HFF-Myc (cell line): ENCODE data around the gene NPHP4.

Source experiments
- DNase-seq: peaks from one replicate; pipeline ENCODE4 v3.0.0-alpha.2; 2011; ENCODE audit warnings: low read depth; ENCODE audit errors: extremely low read depth
- H3K4me3 ChIP-seq: replicated peaks from 2 replicates; pipeline ENCODE4 v1.5.1; 2011; ENCODE audit warnings: low read depth, mild to moderate bottlenecking, control low read depth, low read length
- CTCF ChIP-seq: IDR thresholded peaks from 2 replicates; pipeline ENCODE4 v1.5.1; 2012; ENCODE audit warnings: mild to moderate bottlenecking, low read depth, low read length, control low read depth; ENCODE audit errors: missing control alignments

The NPHP4 gene

GRCh38 chr1:5865056-5865455 is 127.2 kb downstream of the NPHP4 start:
- no peak overlapping the region for H3K4me3 ChIP-seq
- no peak for DNase-seq
- no peak for TF ChIP-seq CTCF

DNA sequence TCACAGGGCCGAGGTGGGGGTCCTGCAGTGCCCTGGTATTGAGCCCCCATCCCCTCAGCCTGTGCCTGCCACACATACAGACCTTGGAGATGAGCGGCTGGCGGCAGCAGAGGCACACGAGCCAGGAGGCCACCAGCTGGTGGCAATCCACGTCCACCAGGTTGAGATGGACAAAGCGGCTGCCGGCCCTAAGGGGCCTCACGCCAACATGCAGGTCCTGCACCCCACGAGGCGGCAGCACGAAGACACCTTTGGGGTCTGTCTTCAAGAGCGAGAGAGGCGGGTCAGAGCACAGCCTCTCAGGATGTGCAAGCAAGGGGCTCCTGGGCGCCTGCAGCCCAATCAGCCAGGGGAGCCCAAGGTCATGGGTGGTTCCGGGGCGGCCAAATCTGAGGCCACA is 128.0 kb downstream of the NPHP4 start:
- TF ChIP-seq CTCF: no peak
- no peak overlapping the region for H3K4me3 ChIP-seq
- DNase-seq: no peak

DNA sequence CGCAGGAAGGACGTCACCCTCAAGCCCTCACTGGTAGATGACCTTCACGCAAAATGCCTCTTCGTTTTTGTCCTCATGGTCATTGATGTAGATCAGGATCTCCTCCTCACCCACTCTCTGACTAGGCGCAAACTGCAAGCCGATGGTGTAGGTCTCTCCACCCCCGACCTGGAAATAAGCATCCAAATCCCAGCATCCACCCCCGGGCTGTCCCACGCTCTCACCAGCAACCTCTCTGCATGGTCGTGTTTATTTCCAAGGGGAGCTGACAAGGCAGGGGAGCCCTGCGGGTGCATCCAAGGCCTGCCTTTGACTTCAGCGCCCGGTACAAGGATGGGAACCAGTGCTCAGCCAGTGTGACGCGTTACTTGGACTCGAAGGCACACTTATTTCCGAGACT is 129.0 kb downstream of the NPHP4 start:
- no peak for DNase-seq
- H3K4me3 ChIP-seq: no peak overlapping the region
- TF ChIP-seq CTCF: no peak

DNA sequence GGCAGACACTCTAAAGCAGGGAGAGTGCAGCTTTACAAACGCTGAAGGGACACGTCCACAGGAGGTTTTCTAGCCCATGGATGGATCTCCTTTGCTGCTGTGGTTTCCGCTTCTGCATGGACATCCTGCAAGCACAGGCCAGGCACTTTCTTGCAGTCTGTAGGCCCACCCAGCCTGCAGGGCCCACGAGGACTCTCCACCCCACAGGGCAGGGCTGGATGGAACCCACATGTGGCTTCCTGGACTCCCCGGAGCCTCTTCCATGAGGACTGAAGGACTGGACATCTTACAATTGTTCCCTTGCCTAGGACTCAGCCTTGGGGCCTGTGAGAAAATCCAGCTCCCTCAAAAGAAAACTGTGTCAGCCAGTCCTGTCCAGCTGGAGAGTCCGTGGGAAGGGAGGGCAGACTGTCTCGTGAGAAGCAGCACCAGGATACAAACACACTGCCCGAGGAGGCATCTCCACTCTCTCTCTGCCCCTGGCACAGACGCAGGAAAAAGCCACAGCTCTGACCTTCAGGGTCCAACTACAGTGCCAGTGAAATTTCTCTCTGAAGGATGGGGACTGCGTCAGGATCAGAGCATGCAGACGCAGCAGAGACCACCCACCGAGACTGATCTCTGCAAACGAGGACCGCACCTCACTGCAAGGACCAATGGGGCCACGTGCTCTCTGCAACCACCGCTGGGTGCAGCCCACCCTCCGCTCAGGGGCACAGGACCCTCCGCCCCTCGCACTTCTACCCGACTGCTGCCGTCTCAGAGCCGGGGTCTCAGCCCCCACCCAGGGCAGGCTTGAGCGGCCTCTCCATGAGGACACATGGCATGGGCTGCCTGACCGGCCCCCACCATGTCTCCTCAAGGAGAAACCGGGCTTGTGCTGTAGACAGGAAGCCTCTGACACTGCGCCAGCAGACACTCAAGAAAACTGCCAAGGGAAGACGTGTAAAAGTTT is 130.1 kb downstream of the NPHP4 start:
- H3K4me3 ChIP-seq: no peak overlapping the region
- no peak for DNase-seq
- TF ChIP-seq CTCF: no peak

GRCh38 chr1:5860277-5860676 is 131.9 kb downstream of the NPHP4 start:
- no peak overlapping the region for H3K4me3 ChIP-seq
- DNase-seq: no peak
- no peak for TF ChIP-seq CTCF

- no peak for DNase-seq
- TF ChIP-seq CTCF: no peak
These were observed 132.5 kb downstream of the NPHP4 start for GRCh38 chr1:5859766-5860165.

More at GRCh38 chr1:5859766-5860165, 132.5 kb downstream of the NPHP4 start:
- H3K4me3 ChIP-seq: no peak overlapping the region
